Measurements from ENCODE around the gene SLC5A6.

SLC5A6 gene

DNA sequence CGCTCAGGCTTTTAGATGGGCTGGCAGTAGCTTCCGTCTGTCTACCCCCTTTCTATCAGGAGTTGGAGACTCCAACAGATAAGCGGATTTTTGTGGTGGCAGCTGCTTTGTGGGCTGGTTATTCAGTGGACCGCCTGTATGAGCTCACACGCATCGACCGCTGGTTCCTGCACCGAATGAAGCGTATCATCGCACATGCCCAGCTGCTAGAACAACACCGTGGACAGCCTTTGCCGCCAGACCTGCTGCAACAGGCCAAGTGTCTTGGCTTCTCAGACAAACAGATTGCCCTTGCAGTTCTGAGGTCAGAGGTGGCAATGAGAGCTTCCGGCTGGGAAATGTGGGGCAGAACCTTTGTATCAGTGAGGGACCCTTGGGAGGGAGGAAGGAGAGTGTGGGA is 19.9 kb upstream of the SLC5A6 start:
- TF ChIP-seq ZBTB7A (IDR thresholded peaks at IDR 0.05; ENCODE audit: low read depth) (no peak), TCF12 (IDR thresholded peaks at IDR 0.05; ENCODE audit: low read depth) (no peak), CEBPB (IDR thresholded peaks at IDR 0.05) (no peak), RAD21 (IDR thresholded peaks at IDR 0.05; ENCODE audit: low read depth) (no peak), YY1 (IDR thresholded peaks at IDR 0.05; ENCODE audit: low read depth) (no peak), EGR1 (IDR thresholded peaks at IDR 0.05) (no peak), EP300 (IDR thresholded peaks at IDR 0.05; ENCODE audit: borderline replicate concordance) (no peak), FOXM1 (IDR thresholded peaks at IDR 0.05; ENCODE audit: borderline replicate concordance, low read depth) (no peak), CREB1 (IDR thresholded peaks at IDR 0.05; ENCODE audit: low read depth) (no peak)

DNA sequence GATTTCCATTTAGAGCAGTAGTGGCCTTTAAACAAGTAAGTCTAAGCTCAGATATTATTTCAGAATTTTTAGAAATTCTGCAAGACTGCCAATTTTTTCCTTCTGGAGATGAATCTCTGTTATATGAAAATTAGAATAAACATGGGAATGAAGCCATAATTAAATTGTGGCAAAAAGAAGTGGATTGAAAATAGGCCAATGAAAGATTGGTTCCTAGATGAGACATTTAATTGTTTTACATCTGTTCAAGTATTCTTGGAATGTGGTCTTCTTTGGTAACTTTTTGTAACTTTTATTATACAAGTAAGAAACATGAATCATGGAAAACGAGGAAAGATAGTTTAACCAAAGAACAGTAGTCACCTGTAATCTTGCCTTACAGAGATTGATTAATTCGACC is 15.4 kb upstream of the SLC5A6 start:
- TF ChIP-seq FOXM1 (IDR thresholded peaks at IDR 0.05; ENCODE audit: borderline replicate concordance, low read depth) (no peak), ZBTB7A (IDR thresholded peaks at IDR 0.05; ENCODE audit: low read depth) (no peak), TAF1 (IDR thresholded peaks at IDR 0.05; ENCODE audit: low read depth) (no peak), TEAD4 (IDR thresholded peaks at IDR 0.05) (no peak), EGR1 (IDR thresholded peaks at IDR 0.05) (no peak), MAX (IDR thresholded peaks at IDR 0.05) (no peak), CEBPB (IDR thresholded peaks at IDR 0.05) (no peak), EP300 (IDR thresholded peaks at IDR 0.05; ENCODE audit: borderline replicate concordance) (no peak), CREB1 (IDR thresholded peaks at IDR 0.05; ENCODE audit: low read depth) (no peak), TCF12 (IDR thresholded peaks at IDR 0.05; ENCODE audit: low read depth) (no peak), NFIC (IDR thresholded peaks at IDR 0.05) (no peak), YY1 (IDR thresholded peaks at IDR 0.05; ENCODE audit: low read depth) (no peak), RAD21 (IDR thresholded peaks at IDR 0.05; ENCODE audit: low read depth) (no peak)
- TF ChIP-seq, protein P1, sequence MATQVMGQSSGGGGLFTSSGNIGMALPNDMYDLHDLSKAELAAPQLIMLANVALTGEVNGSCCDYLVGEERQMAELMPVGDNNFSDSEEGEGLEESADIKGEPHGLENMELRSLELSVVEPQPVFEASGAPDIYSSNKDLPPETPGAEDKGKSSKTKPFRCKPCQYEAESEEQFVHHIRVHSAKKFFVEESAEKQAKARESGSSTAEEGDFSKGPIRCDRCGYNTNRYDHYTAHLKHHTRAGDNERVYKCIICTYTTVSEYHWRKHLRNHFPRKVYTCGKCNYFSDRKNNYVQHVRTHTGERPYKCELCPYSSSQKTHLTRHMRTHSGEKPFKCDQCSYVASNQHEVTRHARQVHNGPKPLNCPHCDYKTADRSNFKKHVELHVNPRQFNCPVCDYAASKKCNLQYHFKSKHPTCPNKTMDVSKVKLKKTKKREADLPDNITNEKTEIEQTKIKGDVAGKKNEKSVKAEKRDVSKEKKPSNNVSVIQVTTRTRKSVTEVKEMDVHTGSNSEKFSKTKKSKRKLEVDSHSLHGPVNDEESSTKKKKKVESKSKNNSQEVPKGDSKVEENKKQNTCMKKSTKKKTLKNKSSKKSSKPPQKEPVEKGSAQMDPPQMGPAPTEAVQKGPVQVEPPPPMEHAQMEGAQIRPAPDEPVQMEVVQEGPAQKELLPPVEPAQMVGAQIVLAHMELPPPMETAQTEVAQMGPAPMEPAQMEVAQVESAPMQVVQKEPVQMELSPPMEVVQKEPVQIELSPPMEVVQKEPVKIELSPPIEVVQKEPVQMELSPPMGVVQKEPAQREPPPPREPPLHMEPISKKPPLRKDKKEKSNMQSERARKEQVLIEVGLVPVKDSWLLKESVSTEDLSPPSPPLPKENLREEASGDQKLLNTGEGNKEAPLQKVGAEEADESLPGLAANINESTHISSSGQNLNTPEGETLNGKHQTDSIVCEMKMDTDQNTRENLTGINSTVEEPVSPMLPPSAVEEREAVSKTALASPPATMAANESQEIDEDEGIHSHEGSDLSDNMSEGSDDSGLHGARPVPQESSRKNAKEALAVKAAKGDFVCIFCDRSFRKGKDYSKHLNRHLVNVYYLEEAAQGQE (IDR thresholded peaks at IDR 0.05; ENCODE audit: low read depth) = no peak
- TF ChIP-seq, protein P2, sequence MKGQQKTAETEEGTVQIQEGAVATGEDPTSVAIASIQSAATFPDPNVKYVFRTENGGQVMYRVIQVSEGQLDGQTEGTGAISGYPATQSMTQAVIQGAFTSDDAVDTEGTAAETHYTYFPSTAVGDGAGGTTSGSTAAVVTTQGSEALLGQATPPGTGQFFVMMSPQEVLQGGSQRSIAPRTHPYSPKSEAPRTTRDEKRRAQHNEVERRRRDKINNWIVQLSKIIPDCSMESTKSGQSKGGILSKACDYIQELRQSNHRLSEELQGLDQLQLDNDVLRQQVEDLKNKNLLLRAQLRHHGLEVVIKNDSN (IDR thresholded peaks at IDR 0.05) = no peak

- TF ChIP-seq NFIC (IDR thresholded peaks at IDR 0.05) (no peak), EP300 (IDR thresholded peaks at IDR 0.05; ENCODE audit: borderline replicate concordance) (no peak), EGR1 (IDR thresholded peaks at IDR 0.05) (no peak)
Observed at GRCh38 chr2:27225526-27225925, 13.5 kb upstream of the SLC5A6 start.

GRCh38 chr2:27223416-27223815 is 11.3 kb upstream of the SLC5A6 start:
- TF ChIP-seq, protein P2 (IDR thresholded peaks at IDR 0.05) = no peak
- TF ChIP-seq RAD21 (IDR thresholded peaks at IDR 0.05; ENCODE audit: low read depth) (no peak), CEBPB (IDR thresholded peaks at IDR 0.05) (no peak)

DNA sequence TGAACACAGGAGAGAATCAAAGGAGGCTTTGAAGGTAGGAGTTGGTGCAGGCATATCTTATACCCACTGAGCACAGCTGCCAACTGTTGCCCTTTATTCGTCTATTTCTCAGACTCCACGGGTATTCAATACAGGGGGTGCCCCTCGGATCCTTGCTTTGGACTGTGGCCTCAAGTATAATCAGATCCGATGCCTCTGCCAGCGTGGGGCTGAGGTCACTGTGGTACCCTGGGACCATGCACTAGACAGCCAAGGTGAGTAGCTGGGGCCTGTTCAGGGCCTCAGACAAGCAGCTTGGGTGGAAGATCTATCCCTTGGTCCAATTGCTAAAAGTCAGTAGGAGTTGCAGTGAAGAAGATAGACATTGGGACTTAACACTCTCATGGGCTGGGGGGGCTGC is 10.3 kb upstream of the SLC5A6 start:
- TF ChIP-seq CEBPB (IDR thresholded peaks at IDR 0.05) (no peak), TEAD4 (IDR thresholded peaks at IDR 0.05) (no peak), MAX (IDR thresholded peaks at IDR 0.05) (no peak), NFIC (IDR thresholded peaks at IDR 0.05) (no peak), EP300 (IDR thresholded peaks at IDR 0.05; ENCODE audit: borderline replicate concordance) (no peak), EGR1 (IDR thresholded peaks at IDR 0.05) (no peak), TCF12 (IDR thresholded peaks at IDR 0.05; ENCODE audit: low read depth) (no peak), RAD21 (IDR thresholded peaks at IDR 0.05; ENCODE audit: low read depth) (no peak), CREB1 (IDR thresholded peaks at IDR 0.05; ENCODE audit: low read depth) (no peak), TAF1 (IDR thresholded peaks at IDR 0.05; ENCODE audit: low read depth) (no peak)
- TF ChIP-seq, protein P1 (IDR thresholded peaks at IDR 0.05; ENCODE audit: low read depth) = no peak
- TF ChIP-seq, protein P2 (IDR thresholded peaks at IDR 0.05) = no peak

DNA sequence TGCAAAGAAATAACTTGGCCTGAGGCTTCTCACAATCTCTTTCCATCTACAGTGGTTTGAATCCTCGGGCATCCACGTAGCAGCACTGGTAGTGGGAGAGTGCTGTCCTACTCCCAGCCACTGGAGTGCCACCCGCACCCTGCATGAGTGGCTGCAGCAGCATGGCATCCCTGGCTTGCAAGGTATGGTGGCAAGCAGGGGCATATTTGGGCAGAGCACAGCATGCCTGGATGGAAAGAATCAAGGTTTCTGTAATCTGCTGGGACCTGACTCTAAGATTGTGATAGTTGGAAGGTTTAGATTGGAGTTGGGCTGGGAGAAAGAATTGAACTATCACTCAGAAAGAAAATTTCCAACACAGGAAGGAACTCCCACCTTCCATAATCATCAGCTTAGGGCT is 9.1 kb upstream of the SLC5A6 start:
- TF ChIP-seq NFIC (IDR thresholded peaks at IDR 0.05) = no peak
- no peak for TF ChIP-seq RAD21 (IDR thresholded peaks at IDR 0.05; ENCODE audit: low read depth)
- TF ChIP-seq ZBTB7A (IDR thresholded peaks at IDR 0.05; ENCODE audit: low read depth) = no peak

Data from Ishikawa (cell line).